ENCODE results near the gene INSIG2.

Gene INSIG2

DNA sequence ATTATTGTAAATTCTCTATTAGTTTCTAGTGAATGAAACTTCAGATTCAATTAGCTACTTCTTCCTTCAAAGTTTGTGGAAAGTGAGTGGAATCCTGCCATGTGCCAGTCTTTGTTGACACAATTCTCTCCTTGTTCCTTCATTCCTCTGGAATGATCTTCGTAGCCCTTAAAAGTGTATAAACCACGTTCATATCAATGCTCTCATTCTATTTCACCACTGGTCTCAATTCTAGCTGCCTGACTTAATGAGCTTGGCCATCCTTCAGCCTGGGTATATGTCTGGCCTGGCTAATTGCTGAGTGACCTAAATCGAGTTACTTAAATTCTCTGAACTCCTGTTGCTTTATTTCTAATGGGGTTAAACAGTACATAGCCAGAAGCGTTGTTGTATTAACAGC lies 43.5 kb downstream of the INSIG2 start:
- DNase-seq = no peak

DNA sequence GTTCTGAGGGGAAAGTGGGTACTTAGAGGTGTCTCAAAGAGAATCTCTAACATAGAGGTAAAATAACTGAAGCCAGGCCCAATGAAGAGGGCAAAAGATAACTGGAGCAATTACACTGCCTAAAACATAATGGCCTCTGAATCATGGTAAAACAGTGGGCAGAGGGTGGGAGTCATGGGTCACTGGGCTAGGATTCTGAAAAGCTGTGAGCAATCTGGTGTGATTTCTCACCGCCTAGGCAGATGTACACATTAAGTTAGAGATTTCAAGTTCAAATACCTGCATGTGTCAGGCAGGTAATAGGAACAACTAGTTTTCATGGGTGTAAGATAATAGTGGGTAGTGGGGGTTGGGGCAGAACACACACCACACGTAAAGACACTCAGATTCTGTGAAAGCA lies 45.6 kb downstream of the INSIG2 start:
- no peak for DNase-seq

DNA sequence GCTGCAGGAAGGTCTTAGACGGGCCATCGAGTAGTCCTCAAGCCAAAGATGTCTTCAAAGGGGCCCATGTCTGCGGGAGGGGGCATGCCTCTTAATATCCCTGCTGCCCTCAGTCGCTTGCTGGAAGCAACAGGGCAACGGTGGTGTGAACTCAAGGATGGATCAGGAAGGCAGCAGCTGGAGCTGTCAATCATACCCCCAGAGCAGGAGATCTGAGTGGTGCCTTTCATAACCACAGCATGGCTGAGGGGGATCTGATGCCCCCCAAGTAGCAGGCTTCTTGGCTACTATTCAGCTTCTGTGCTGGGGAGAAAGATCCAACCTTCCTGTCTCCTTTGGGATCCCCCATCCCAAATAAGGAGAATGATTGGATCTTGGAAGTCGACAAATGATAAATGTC lies 46.4 kb downstream of the INSIG2 start:
- DNase-seq = no peak

DNA sequence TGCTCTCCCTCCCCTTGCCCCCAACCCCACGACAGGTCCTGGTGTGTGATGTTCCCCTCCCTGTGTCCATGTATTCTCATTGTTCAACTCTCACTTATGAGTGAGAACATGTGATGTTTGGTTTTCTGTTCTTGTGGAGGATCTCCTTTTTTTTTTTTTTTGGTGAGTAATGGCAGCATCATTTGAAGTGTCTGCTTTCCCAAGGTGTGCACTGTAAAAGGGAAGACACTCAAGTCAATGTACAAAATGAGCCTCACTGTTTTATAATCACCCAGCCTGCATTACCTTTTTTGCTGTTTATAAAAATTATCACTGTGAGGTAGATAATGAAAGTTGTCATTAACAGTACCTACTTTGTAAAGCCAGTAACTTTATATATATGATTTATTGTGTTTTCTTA lies 56.9 kb downstream of the INSIG2 start:
- DNase-seq = no peak

DNA sequence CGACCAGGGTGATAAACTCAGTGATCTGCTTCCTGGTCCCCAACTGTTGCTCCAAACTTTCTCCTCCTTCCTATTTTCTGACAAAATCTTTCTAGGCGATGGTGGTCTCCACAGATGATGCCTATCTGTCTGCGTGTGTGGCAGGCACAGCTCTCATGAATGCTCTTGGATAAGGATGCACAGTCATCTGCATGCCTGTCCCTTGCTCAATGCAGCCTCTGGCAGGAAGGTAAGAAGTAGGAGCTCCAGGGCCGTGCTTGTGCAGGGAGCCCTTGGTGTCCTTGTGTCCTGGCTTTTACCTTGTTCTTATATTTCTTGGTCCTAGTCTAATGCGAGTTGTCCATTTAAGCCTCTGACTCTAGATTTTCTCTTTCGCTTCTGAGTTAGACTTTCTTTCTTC lies 57.5 kb downstream of the INSIG2 start:
- DNase-seq = no peak

DNA sequence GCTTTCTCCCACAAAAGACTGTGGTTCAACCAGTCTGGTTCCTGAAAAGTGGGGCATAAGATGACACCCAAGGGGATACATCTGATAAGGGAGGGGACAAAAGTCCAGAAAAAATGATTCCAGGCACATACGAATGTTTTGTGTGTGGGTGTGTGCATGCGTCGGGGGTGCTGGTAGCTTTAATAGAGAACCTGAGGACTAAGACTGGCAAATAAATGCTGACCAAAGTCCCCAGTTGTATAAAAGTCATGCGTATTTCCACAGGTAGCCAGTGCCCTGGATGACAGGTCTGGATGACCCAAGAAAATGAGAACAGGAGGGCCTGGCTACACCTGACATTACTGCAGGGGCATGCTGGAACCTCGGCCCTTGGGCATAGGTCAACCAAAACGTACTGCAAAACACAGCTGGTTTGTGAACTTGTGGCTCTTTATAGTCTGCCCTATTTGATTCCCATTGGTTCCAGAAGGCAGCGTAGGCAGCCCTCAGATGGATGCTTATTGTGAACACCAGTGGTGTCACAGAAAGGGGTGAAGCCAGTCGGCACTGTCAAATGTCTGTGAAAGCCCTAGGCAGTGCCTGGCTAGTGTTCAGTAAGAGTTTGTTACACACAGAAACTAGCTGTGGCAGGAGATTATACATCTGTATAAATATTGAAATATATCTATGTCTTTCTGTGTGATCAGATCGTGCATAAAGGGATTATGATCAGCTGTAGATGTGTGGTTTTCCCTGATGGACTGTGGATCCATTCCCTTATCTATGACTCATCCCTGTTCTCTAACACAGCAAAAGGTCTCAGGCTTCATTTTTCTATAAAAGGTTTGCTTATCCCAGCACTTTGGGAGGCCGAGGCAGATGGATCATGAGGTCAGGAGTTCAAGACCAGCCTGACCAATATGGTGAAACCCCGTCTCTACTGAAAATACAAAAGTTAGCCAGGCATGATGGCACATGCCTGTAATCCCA lies 58.3 kb downstream of the INSIG2 start:
- DNase-seq = no peak

DNA sequence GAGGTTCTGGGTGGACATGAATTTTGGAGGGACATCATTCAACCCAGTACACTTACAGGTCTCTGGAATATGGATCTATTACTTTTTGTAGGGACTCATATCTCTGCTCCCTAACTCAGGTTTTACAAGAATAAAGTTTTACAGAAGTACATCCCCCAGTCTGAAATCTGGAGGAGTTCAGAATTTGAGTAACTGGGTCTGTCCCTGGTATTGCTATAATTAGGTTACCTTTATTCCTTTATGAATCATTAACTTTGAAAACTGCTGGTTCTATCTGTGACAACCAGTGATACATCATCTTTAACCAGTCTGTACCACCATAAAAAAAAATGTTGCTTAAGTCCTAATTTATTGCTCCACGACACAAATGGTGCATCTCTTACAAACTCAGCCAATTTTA lies 59.9 kb downstream of the INSIG2 start:
- no peak for DNase-seq

DNA sequence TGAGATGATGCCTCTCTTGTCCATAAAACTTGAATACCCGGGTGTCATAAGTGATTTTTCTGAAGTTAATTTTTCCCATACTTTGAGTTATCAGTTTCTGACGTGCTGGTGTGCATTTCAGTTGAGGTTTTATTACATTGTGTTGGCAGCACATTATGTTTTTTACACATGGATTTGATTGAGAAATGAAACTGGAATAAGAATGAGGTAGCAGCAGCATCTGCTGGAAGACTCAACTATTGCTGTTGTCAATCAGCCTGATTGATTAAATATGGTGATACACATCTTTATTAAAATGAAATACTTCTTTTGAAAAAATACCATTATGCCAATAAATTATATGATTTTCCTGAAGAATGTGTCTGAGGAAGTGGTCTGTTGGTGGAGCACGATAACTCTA lies 60.5 kb downstream of the INSIG2 start:
- DNase-seq = no peak

DNA sequence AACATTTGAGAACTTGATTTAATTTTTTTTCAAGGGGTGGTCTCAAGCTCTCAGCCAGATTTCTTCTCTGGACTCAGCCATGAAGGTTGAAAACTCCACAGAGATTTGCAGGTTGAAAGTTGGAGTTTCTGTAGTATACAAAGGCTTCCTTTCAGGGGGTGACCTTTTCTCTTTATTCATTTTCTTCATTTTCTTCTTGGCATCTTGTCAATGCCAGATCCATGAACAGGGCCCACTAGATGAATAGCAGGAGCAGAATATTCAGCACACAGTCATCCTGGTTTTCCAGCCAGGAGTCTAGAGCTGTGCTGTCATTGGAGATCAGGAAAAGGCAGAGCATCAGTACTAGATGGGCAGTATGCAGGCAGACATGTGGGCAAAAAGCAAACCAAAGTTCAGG lies 62.0 kb downstream of the INSIG2 start:
- no peak for DNase-seq

DNA sequence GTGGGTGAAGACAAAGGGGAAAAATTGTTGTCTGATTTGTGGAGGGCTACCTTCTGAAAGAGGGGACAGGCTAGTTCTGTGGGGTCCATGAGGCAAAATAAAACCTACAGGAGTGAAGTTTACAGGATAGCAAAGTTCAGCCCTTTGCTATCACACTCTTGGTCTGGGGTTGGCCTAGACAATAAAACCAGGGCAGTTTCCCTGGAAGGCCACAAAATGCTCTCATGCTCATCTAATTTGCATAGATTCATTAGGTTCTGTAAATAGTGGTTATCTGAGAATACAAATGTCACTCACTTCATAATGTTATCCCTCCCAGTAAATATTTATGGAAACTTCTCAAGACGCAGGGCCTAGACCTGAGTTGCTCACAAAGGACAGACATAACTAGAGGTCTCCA lies 63.6 kb downstream of the INSIG2 start:
- no peak for DNase-seq

DNA sequence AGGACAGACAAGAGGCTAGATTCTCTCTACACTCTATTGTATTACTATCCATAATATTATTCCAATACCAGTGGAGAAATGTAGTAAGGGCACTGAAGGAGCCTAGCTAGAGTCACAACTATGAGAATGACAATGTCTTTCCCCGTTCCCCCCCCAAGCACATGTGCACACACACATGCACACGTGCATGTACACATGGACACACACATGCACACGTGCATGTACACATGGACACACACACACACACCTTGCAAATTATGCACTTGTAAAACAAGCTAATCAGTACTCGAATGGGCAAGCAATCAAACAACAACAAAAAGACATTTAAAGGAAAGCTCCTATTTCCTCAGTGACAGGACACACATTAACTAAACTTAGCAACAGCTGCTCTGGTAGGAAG lies 65.2 kb downstream of the INSIG2 start:
- no peak for DNase-seq

DNA sequence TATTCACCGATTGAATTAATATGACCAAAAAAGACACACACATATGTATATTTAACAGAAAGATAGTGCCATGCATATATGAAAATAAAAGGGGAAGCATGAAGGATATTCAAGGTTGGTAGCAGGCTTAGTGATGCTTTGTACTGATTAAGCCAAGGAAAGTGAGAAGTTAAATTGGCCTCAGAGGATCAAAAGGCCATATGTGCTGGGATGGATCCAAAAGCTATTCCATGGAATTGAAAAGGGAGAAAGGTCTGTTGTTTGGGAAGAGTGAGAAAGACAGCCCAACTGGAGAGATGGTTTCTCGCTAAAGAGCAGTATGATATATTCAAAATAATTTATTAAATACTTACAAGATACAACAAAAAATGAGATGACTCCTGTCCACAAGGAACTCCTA lies 65.9 kb downstream of the INSIG2 start:
- DNase-seq = no peak
